ENCODE results near the gene C2CD2.

DNA sequence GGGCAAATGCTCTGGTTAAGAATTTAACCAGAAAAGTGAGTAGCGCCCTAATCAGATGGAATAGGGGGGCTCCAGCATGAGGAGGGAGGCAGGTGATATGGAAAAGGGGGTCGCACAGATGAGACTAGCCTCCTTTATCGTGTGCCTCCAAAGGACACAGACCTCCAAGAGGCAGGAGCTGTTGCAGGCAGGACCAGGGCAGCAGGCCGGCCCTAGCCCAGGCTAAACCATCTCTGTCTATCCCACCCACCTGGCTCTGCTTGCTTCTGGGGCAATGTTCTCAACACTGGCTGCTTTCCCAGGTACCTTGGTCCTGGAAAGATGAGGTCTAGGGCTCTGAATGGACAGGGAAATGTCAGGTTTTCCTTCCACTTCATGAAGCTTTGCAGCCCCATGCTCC lies 36.3 kb downstream of the C2CD2 start:
- no peak for TF ChIP-seq POLR2A (IDR thresholded peaks at IDR 0.05)
- TF ChIP-seq, protein P1, sequence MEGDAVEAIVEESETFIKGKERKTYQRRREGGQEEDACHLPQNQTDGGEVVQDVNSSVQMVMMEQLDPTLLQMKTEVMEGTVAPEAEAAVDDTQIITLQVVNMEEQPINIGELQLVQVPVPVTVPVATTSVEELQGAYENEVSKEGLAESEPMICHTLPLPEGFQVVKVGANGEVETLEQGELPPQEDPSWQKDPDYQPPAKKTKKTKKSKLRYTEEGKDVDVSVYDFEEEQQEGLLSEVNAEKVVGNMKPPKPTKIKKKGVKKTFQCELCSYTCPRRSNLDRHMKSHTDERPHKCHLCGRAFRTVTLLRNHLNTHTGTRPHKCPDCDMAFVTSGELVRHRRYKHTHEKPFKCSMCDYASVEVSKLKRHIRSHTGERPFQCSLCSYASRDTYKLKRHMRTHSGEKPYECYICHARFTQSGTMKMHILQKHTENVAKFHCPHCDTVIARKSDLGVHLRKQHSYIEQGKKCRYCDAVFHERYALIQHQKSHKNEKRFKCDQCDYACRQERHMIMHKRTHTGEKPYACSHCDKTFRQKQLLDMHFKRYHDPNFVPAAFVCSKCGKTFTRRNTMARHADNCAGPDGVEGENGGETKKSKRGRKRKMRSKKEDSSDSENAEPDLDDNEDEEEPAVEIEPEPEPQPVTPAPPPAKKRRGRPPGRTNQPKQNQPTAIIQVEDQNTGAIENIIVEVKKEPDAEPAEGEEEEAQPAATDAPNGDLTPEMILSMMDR (IDR thresholded peaks at IDR 0.05) = no peak
